ENCODE measurements around the gene AVPR1A.

AVPR1A gene

GRCh38 chr12:63132201-63132600 is 18.8 kb downstream of the AVPR1A start:
- TF ChIP-seq CTCF (IDR thresholded peaks at IDR 0.05; ENCODE audit: insufficient read depth, low read length) (no peak), POLR2AphosphoS5 (IDR thresholded peaks at IDR 0.05; ENCODE audit: low read depth) (no peak), GABPA (IDR thresholded peaks at IDR 0.05; ENCODE audit: low read depth) (no peak), REST (IDR thresholded peaks at IDR 0.05; ENCODE audit: insufficient replicate concordance, low read depth) (no peak), SPI1 (IDR thresholded peaks at IDR 0.05; ENCODE audit: borderline replicate concordance, low read depth) (no peak)
- H3K4me3 ChIP-seq (replicated peaks; ENCODE audit: insufficient read depth, low read length), result no peak overlapping the region
- no peak overlapping the region for H3K27ac ChIP-seq (replicated peaks)
- H3K27me3 ChIP-seq (ENCODE audit: insufficient read depth, poor library complexity, severe bottlenecking), result no peaks in the 10 kb centered on the region
- DNase-seq (ENCODE audit: low read depth in 1 of 2, low spot score in 1 of 2), result no peak

DNA sequence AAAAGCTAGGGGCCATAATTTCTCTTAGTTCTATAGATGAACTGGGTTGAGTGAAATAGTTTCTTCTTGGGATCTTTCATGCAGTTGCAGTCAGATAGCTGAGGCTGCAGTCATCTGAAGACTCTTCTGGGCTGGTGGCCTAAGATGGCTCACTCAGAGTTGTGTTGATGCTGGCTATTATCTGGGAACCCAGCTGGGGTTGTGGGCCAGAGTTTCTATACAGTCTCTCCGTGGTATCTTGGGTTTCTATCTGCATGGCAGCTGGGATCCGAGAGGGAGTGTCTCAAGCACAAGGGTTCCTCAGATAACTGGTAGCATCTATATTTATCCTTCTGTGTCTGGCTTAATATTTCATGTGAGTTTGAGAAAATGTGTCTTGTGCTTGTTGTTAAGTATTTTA is 21.1 kb downstream of the AVPR1A start:
- H3K27me3 ChIP-seq (ENCODE audit: insufficient read depth, poor library complexity, severe bottlenecking), result no peaks in the 10 kb centered on the region
- no peak for TF ChIP-seq REST (IDR thresholded peaks at IDR 0.05; ENCODE audit: insufficient replicate concordance, low read depth)
- TF ChIP-seq CTCF (IDR thresholded peaks at IDR 0.05; ENCODE audit: insufficient read depth, low read length), result no peak
- no peak for TF ChIP-seq POLR2AphosphoS5 (IDR thresholded peaks at IDR 0.05; ENCODE audit: low read depth)
- no peak for TF ChIP-seq SPI1 (IDR thresholded peaks at IDR 0.05; ENCODE audit: borderline replicate concordance, low read depth)
- no peak for TF ChIP-seq GABPA (IDR thresholded peaks at IDR 0.05; ENCODE audit: low read depth)
- H3K4me3 ChIP-seq (replicated peaks; ENCODE audit: insufficient read depth, low read length), result no peak overlapping the region
- no peak for DNase-seq (ENCODE audit: low read depth in 1 of 2, low spot score in 1 of 2)
- H3K27ac ChIP-seq (replicated peaks), result no peak overlapping the region

DNA sequence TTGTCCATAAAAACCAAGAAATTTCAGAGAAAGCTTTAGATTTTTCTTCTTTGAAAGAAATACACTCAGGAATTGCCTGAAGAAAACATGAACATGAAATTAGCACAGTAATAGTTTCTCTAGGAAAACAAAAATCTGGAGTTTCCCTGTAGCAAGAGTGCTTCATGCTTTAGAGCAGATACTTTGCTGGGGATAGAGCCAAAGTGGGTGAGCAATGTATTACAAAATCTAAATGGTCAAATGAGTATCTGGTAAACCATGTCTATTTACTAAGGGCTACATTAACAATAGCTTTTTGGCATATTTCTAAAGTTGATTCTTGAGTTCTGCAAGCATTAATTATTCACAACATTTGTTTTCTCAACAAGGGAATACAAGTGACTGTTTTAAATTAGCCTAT is 26.2 kb downstream of the AVPR1A start:
- TF ChIP-seq GABPA (IDR thresholded peaks at IDR 0.05; ENCODE audit: low read depth), result no peak
- no peak for TF ChIP-seq REST (IDR thresholded peaks at IDR 0.05; ENCODE audit: insufficient replicate concordance, low read depth)
- no peak for TF ChIP-seq CTCF (IDR thresholded peaks at IDR 0.05; ENCODE audit: insufficient read depth, low read length)
- no peak for TF ChIP-seq POLR2AphosphoS5 (IDR thresholded peaks at IDR 0.05; ENCODE audit: low read depth)
- no peak for TF ChIP-seq SPI1 (IDR thresholded peaks at IDR 0.05; ENCODE audit: borderline replicate concordance, low read depth)
- Histone ChIP-seq H3K27me3 (ENCODE audit: insufficient read depth, poor library complexity, severe bottlenecking) (no peaks in the 10 kb centered on the region), H3K4me3 (replicated peaks; ENCODE audit: insufficient read depth, low read length) (no peak overlapping the region), H3K27ac (replicated peaks) (no peak overlapping the region)
- DNase-seq (ENCODE audit: low read depth in 1 of 2, low spot score in 1 of 2), result no peak
